CD4-positive, alpha-beta T cell treated with Interleukin-4 for 4 hours (primary cell): ENCODE data around the gene BBS12.

Experiments
- DNase-seq: peaks from one replicate; pipeline ENCODE4 v3.0.0-alpha.2; 2020

The BBS12 gene

DNA sequence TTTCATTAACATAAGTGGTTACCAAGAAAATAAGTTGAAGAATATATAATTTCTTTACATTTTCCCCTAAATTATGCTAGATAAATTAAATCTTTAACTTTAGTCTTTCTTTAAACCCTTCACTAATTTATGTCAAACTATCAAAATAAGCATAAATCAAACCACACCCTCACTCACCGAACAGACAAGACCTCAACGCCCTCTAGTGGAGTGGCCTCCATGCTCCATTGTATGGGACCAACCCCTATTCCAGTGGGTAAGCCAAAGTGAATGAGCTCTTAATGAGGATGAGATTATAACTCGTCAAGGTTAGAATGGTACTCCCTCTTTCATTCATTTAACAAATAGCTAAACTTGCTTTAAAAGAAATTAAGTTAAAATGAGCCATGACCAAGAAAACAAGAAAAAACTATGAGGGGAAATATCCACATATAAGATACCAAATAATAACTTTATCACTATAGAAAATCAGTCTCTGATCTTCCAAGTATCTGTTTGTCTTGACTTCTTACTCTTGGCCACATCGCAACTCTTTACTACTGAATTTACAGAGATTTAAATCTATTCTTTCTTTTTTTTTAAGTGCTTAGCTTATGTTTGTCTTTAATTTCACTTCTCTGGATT lies 15.6 kb upstream of the BBS12 start:
- peak; percentile 74 for DNase-seq

DNA sequence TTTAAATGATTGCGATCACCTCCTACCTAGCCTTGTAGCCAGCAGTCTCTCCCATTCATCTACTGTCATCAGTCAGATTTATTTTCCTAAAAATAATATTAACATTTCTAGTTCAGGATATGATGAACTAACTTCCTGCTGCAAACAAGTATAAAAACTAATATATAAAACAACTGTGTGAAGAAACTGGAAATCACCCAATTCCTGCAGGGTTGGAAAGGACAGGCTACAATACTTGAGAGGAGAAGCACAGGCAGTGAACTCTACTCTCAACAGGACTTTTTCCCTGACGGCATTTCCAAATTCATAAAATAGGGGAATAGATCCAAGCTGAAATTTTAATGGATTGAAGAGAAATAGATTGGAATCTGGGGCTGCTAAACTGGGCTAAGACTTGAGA lies 14.2 kb upstream of the BBS12 start:
- no peak for DNase-seq

DNA sequence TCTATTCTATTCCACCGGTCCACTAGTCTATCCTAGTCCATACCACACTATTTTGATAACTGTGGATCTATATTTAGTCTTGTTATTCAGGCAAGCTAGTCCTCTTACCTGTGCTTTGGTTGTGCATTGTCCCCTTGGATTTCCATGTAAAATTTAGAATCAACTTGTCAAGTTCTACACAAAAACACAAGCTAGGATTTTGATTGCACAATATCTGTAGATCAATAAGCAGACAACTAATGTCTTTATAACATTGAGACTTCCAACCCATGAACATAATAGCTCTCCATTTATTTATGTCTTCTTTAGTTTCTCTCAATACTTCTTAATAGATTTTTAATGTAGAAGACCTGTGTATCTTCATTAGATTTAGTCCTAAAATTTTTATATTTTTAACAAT lies 10.2 kb upstream of the BBS12 start:
- no peak for DNase-seq

DNA sequence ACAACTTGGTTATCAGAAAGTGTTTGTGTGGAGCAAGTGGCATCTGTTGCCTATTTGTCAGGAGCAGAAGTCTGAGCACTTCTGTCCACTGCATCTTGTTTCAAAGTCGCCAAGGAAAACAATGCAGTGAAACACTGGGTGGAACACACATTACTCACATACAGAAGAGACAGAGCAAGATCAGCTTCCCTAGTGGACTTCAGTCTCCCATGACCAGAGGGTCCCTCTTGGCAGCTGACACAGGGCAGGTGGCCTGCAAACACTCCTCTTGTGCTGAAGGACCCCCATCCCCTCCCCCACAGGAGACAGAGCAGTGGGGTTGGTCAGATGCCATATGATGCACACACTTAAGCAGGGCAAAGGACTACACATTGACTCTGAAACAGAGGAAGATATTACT lies 3.6 kb upstream of the BBS12 start:
- no peak for DNase-seq

DNA sequence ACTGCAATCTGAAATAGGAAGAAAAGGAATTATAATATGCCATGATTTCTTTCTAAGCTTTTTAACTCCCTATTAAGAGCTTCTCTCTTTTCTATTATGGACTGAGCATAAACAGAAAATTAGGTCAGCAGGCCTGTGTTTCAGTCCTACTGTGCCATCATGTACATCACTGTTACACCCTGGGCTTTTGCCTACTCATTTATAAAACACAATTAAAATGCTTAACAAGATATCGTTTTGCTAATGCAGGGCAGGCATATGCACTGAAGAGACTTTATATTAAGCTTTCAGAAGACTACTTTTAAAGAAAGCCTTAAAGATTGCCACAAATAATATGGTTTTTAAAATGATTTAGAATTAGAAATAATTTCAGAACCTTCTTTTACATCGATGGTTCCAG lies 828 bp upstream of the BBS12 start:
- no peak for DNase-seq

DNA sequence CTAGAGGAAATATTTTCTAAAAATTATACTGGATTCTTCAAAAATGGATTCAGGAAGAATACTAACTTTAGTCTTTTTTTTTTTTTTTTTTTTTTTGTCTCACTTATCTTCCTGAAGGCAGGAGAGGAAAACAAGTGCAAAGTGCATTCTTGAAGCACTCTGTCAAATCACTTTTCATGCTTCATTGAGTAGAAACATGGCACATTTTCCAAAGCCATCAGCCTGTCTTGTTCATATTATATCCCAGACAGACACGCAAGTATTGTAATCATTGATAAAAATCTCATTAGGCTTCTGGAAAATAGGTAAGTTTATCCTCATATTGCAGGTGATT lies 1.2 kb downstream of the BBS12 start:
- no peak for DNase-seq

DNA sequence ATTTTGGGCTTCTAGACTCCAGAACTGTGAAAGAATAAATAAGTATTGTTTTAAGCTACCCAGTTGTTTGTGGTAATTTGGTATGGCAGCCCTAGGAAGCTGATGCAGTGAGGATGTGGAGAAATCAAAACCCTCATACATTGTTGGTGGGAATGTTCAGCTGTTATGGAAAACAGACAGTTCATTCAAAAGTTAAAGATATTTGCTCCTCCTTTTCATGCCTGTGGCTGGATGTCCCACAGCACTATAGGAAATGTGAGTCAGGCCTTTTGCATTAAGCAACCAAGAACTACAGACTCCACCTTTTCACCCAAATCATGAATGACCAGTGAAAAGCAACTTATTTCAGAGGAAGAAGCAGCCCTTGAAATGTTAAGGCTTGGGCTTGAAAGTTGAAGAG lies 6.7 kb downstream of the BBS12 start:
- DNase-seq = no peak

DNA sequence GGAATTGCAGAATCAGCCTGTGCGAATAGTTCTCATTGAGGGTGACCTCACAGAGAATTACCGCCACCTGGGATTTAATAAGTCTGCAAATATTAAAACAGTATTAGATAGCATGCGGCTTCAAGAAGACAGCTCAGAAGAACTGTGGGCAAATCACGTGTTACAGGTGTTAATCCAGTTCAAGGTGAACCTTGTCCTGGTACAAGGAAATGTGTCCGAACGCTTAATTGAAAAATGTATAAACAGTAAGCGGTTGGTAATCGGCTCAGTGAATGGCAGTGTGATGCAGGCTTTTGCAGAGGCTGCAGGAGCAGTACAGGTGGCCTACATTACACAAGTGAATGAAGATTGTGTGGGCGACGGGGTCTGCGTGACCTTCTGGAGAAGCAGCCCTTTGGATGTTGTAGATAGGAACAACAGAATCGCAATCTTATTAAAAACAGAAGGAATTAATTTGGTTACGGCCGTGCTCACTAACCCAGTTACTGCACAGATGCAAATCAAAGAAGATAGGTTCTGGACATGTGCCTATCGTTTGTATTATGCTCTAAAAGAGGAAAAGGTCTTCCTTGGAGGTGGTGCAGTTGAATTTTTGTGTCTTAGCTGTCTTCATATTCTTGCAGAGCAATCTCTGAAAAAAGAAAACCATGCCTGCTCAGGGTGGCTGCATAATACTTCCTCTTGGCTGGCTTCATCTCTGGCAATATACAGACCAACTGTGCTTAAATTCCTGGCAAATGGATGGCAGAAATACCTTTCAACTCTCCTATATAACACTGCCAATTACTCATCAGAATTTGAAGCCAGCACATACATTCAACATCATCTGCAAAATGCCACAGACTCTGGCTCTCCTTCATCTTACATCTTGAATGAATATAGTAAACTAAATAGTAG lies 10.7 kb downstream of the BBS12 start:
- no peak for DNase-seq

DNA sequence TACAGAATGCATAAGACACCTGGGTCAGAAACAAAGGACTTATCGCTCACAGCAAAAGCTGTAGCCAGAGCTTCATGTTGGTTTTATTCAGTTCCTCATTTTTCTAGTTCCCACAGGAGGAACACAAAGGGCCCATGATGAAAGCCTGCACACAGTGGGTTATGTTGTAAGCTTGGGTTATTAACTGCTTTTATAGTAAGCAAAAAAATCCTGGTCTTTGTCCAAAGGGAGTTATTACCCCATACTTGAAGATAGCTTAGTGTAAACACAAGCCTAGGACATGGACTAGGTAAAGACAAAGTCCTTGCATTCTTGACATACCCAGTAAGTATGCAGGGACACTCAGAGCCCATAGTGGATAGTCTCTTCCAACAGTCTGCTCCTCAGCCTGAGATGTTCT lies 11.7 kb downstream of the BBS12 start:
- no peak for DNase-seq

DNA sequence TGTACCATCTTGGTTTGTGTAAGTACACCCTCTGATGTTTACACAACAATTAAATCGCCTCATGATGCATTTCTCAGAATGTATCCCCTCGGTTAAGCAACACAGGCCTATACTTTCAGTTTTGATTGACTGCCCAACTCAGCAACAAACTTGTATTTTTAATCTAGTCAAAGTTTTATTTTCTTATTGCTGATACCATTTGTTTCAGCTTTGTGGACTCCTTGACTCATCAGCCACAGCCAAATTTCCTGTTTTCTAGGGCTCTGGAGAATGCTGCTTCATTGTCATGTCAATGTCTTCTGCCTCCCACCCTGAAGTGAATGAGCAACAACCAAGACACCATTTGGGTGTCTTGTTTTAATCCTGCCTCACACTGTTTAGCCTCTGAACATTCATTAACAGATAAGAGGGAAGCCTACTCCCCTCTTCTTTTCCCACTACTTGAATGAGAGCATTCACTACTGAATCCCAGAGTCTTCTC lies 14.0 kb downstream of the BBS12 start:
- peak; percentile 6 for DNase-seq

DNA sequence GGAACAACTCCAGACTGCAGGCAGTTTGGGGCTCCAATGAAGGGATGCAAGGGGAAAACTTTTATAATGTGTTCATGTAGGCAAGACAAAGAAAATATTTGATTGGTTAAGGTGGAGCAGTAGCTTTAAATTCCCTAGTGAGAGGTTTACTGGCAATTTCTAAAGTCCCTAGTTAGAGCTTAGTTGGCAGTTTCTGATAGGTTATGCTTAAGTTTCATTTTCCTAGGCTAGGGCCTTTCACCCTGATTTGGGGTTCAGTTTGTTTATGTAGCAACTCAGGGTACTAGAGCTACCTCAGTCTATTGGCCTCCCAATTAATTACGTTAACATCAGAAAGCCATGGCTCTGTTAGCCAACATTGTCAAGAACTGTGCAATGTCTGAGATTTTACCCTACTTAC lies 14.6 kb downstream of the BBS12 start:
- DNase-seq = no peak

DNA sequence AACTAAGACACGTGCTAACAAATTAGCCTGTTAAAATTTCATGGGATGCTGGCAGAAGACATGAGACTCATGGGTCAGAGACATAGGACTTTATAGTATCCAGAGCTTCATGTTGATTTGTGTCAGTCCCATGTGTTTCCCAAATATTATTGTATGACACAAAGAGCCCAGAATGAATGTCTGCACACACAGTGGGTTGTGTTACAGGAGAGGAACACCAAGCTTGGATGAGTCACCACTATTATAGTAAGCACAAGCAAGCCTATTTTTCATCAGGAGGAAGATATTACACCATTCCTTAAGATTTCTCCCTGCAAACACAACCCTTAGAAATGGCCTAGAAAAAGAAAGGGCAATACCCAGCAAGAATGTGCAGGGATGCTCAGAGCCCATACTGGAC lies 15.4 kb downstream of the BBS12 start:
- DNase-seq = no peak

DNA sequence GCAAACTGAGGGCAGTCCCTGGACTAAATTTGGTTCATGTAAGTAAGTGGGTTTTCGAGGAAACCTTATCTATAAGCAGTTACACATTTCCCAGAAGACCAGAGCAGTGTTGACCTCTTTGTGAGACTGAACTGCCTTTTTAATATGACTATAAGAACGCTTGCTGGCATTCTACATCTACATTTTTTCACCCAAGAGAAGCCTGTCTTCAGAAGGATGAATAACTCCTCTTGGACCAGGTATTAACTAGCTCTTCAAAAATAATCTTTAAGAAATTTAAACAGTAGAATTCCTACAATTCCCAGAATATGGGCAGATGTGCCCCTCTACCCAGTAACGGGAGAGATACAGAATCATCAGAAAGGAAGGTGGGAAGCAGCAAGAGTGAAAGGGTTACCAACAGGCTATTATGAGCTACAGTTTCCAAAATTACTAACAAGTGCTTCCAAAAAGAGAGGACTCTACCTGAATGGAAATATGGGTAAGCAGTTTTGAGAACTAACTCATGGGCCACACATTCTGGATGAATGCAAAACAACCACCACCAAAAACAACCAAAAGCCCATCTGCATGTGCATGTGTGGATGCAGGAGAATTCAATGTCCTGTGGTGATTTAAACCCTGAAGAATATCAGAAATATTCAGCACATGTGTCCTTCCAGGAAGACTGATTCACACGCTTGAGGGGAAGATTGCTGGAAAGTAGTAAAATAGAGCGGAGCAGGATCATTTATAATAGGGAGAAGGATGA lies 17.4 kb downstream of the BBS12 start:
- DNase-seq = no peak

DNA sequence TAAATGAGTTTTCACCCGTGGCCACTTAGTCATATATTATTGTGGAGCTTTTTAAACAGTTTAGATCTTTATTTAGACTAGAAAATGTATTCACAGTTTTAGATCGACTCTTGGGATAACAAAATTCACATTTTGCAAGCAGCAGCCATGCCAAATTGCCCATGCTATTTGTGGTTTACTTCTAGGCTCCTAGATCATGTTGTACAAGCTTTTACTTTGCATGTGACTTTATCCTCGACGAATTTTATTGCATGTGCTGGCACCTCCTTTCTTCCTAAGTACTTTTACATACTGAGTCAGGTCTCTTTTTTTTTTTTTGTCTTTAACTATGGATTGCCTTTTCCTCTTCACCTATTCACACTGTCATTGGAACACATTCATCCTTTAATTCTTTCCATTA lies 23.2 kb downstream of the BBS12 start:
- no peak for DNase-seq

DNA sequence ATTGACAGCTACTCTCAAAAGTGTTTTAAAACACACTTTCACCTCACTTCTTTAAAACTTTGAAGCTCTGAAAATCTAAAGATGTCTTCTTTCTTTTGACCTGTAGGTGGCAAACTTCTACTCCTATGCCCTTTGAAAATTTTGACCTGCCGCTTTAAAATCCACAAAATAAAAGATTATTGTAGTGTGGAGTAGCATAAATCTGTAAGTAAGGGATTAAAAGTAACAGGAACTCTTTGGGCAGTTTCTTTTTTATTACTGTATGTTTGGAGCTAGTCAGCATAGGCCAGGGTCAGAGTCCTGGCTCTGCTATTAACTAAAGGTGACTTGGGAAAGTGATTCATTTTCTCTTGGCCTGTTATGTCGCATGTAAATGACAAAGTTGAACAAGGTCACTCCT lies 25.5 kb downstream of the BBS12 start:
- DNase-seq = peak; percentile 44

DNA sequence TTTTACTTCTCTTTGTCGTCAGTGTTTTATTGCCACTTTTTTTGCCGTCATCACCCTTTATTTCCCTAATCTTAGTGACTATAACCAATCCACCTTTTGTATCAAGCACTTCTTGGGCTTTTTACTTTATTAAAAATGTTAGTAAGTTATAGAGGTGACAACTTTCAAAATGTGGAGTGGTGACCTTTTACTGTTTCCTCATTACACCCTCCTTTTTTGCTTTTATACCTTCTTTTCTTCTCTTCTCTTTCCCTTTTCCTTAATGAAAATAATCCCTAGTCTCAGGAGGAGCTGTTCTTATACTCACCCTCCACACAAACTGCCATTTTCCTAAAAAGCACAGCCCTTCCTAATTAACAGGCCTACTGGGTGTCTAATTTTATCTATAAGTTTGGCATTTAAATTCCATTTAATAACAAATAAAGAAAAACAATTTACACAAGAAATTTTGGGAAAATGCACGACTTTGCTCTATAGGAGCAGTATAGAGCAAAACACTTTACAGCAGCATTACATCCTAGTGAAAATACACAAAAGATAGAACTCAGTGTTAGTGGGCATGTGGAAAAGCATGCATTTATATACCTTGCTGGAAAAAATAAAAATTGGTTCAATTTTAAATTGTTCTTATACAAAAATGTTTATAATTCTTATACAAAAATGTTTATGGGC lies 27.3 kb downstream of the BBS12 start:
- DNase-seq = no peak

DNA sequence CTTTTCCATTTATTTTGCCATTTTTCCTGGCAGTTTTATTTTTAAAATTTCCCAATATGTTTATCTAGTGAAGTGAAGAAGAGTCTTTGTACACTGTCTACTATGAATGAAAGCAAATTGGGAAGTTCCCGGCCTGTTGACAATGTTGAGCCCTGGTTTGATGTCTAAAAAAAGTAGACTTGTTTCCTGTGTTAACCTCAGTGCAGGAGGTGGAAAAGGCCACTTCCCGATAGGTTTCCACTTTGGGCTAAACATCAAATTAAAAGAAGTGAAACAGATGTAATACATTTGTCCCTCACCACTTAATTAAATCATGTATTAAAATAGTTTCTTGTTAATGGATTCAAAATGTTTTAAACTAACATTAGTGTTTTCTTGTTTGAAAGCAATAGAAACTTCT lies 30.0 kb downstream of the BBS12 start:
- DNase-seq = peak; percentile 39

DNA sequence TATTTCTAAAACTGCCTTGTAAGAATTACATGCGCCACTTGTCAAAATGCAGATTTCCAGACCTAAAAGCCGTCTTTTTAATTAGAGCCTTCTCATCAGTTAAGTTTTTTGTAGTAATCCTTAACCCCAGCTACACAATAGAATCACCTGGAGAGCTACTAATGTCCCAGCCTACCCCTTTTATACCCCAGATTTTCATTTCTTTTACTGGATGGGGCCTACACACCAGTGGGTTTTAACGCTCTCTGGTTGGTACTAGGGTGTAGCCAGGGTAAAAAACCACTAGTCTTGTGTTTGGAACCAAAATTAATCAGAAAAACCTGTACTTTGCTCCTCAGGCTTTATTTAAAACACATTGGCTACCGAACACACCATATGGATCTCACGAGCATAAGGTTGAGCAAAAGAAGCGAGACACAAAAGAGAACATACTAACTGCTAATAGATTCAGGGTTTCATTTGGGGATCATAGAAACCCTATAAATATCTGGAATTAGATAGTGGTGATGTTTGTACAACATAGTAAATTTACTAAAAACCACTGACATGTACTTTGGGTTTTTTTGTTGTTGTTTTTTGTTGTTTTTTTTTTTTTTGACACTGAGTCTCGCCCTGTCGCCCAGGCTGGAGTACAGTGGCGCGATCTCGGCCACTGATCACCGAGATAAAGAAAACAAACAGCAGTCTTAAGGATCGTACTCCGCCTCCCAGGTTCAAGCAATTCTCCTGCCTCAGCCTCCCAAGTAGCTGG lies 30.6 kb downstream of the BBS12 start:
- no peak for DNase-seq

DNA sequence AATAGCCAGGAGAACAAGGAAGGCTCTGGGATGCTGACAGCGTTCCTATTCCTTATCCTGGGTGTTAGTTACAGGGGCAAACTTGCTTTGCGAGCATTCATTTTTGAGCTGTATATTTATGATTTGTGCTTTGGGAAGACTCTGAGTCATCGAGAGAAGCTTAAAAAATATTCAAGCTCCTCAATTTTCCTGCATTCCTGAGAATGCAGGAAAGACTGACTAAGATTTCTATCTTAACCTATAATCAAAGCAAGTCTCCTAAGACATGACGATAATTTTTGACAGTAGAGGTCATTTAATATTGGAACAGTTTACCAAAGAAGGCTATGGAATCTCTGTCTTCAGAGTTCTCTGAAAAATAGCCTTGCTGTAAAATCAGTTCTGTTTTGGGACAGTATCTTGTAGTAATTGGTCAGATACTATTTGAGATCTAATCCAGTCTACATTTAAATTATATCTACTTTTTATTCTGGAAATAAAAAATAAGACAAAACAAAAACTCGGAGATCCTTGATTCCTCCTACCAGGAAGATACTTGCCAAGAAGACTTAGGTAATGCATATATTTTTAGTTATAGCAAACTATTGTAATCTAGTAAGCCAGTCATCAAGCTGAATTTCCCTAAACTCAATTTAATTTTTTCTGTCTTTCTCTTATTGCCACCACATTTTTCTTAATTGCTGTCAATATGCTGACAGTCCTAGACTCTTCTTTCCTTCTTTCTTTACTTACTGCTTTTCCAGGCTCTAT lies 31.7 kb downstream of the BBS12 start:
- DNase-seq = no peak

DNA sequence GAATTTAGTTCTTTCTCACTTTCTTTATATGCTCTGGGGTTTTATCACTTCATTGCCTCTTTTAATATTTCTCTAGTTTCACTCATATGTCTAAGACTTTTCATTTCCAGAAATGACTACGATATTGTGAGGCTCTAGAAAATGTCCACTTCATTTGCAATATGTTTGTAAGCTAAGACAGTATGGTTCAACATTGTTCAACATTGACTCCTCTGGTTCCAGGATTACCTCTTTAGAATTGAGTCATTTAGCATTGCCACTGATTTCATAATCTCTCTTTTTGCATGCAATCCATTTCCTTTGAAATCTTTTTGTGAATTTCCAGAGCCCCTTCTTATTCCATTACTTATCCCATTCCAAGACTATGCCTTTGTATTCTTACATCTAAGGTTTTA lies 32.3 kb downstream of the BBS12 start:
- DNase-seq = no peak

DNA sequence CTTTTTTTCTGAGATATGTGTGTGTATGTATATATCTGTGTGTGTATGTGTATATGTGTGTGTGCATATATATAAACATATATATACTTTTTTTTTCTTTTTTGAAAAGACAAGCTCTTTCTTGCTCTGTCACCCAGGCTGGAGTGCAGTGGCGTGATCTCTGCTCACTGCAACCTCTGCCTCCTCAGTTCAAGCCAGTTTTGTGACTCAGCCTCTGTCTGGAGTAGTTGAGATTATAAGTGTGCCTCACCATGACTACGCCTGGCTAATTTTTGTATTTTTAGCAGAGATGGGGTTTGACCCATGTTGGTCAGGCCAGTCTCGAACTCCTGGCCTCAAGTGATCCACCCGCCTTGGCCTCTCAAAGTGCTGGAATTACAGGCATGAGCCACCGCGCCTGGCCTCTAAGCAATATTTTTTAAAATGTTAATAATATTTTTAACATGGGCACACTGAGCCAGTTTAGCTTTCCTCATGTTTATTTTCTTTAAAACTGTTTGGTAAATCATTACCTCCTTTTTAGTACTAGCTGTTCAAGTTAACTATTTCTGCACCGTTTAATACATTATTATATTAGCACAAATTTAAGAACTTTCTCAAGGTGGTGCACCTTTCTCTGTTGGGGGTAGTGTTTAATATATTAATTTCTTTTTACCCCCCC lies 33.3 kb downstream of the BBS12 start:
- DNase-seq = no peak
